Endothelial cell of umbilical vein (primary cell): Measurements from ENCODE around the gene ATP6V1F. TPM values are rescaled to one million over a fixed set of nuclear protein-coding genes. Genes with fewer than 3 reads are reported as not detected.

Experiments
- BruUV-seq: library from RNA; stranded (reverse); fragments of 400-500 nt; replicated peaks from 2 replicates; lab custom pipeline; 2021; lab: Mats Ljungman, UMichigan
- CTCF ChIA-PET: fragments of 300-600, 350-600 bp; sonication (Branson Sonifier 250); formaldehyde crosslinking; loops from one replicate; lab custom pipeline; 2021; ENCODE audit warnings: antibody characterized with exemption, inconsistent platforms; lab: Charles Lee
- POLR2A ChIA-PET: fragments of 300-600, 350-600 bp; sonication (Branson Sonifier 250); formaldehyde crosslinking; loops from one replicate; lab custom pipeline; 2021; ENCODE audit warnings: antibody characterized with exemption, inconsistent platforms; lab: Charles Lee
- DNase-seq: peaks from one replicate; pipeline ENCODE4 v3.0.0-alpha.2; 2011; ENCODE audit warnings: low read depth, low spot score
- FAIRE-seq: peaks from 2 replicates; lab custom pipeline; 2011; peaks lifted over from hg19 to GRCh38; lab: Jason Lieb, UNC
- H2AFZ ChIP-seq: 2 replicates; pipeline ENCODE4 v1.6.0; 2012; ENCODE audit warnings: low read depth, low read length, control low read depth, inconsistent platforms
- H3K27ac ChIP-seq: 2 replicates; pipeline ENCODE4 v1.5.1; 2011; ENCODE audit warnings: low read depth, mild to moderate bottlenecking, control low read depth, low read length, moderate library complexity; ENCODE audit not compliant: insufficient read depth
- H3K27me3 ChIP-seq, 2 experiments: 2 replicates each; pipeline versions ENCODE4 v1.6.0 to v1.6.1; 2011; ENCODE audit warnings: low read length in 2 of 2, mixed read lengths in 1 of 2; ENCODE audit not compliant: control insufficient read depth in 2 of 2, insufficient read depth in 2 of 2
- H3K36me3 ChIP-seq, 2 experiments: 2 replicates in 1 of 2; 3 replicates in 1 of 2; pipeline ENCODE4 v1.5.1; 2011; ENCODE audit warnings: low read length in 2 of 2, mild to moderate bottlenecking in 1 of 2, moderate library complexity in 1 of 2; ENCODE audit not compliant: control insufficient read depth in 2 of 2, insufficient read depth in 2 of 2; ENCODE audit errors: extremely low read depth in 1 of 2
- H3K4me1 ChIP-seq: 3 replicates; pipeline ENCODE4 v1.5.1; 2011; ENCODE audit warnings: mild to moderate bottlenecking, low read length; ENCODE audit not compliant: control insufficient read depth, insufficient read depth; ENCODE audit errors: extremely low read depth
- H3K4me2 ChIP-seq: 2 replicates; pipeline ENCODE4 v1.6.1; 2011; ENCODE audit warnings: low read length, control low read depth, mixed read lengths; ENCODE audit not compliant: insufficient read depth
- H3K4me3 ChIP-seq, 3 experiments: fragments of 200-600 bp in 1 of 3; sonication (generic), shearing (Covaris generic) in 1 of 3; replicated peaks in 1 of 3; 2 replicates each; pipeline ENCODE4 v1.5.1; 2011 to 2016; ENCODE audit warnings: control low read depth in 3 of 3, low read length in 3 of 3, mild to moderate bottlenecking in 2 of 3, inconsistent platforms in 1 of 3, low read depth in 1 of 3, moderate library complexity in 1 of 3; ENCODE audit not compliant: insufficient read depth in 1 of 3
- H3K79me2 ChIP-seq: 2 replicates; pipeline ENCODE4 v1.6.0; 2012; ENCODE audit warnings: low read length, inconsistent platforms; ENCODE audit not compliant: control insufficient read depth, insufficient read depth
- H3K9ac ChIP-seq: replicated peaks from 2 replicates; pipeline ENCODE3; 2011; ENCODE audit warnings: low read length, control low read depth; ENCODE audit not compliant: insufficient read depth; ENCODE audit errors: extremely low read depth
- H3K9me1 ChIP-seq: replicated peaks from 3 replicates; pipeline ENCODE4 v1.6.0; 2011; ENCODE audit warnings: mild to moderate bottlenecking, low read length; ENCODE audit not compliant: control insufficient read depth, insufficient read depth; ENCODE audit errors: extremely low read depth
- H3K9me3 ChIP-seq: replicated peaks from 2 replicates; pipeline ENCODE4 v1.5.1; 2012; ENCODE audit warnings: low read length, inconsistent platforms; ENCODE audit not compliant: control insufficient read depth, insufficient read depth
- H4K20me1 ChIP-seq: replicated peaks from 2 replicates; pipeline ENCODE3; 2011; ENCODE audit warnings: mild to moderate bottlenecking, low read length; ENCODE audit not compliant: control insufficient read depth, insufficient read depth; ENCODE audit errors: extremely low read depth
- EZH2 ChIP-seq: IDR thresholded peaks from 2 replicates; pipeline ENCODE4 v1.6.1; 2012; ENCODE audit warnings: borderline replicate concordance, low read depth, mild to moderate bottlenecking, moderate library complexity, low read length, inconsistent platforms; ENCODE audit not compliant: severe bottlenecking
- FOS ChIP-seq: IDR thresholded peaks from 2 replicates; pipeline ENCODE4 v1.6.1; 2011; ENCODE audit warnings: mild to moderate bottlenecking, low read length, moderate library complexity, borderline replicate concordance; ENCODE audit not compliant: insufficient read depth
- GATA2 ChIP-seq: IDR thresholded peaks from 2 replicates; pipeline ENCODE4 v1.7.0; 2011; ENCODE audit warnings: low read depth, mild to moderate bottlenecking, moderate library complexity, mixed read lengths, low read length; ENCODE audit not compliant: insufficient read length, insufficient read depth
- JUN ChIP-seq: IDR thresholded peaks from 2 replicates; pipeline ENCODE4 v1.6.1; 2011; ENCODE audit warnings: borderline replicate concordance, low read depth; ENCODE audit not compliant: insufficient read length, insufficient read depth
- MAX ChIP-seq: IDR thresholded peaks from 2 replicates; pipeline ENCODE4 v1.6.1; 2011; ENCODE audit not compliant: insufficient read depth, insufficient read length
- MYC ChIP-seq: IDR thresholded peaks from one replicate; pipeline ENCODE4 v1.6.1; 2011; ENCODE audit warnings: mild to moderate bottlenecking, low read depth, low read length
- POLR2A ChIP-seq: IDR thresholded peaks from 2 replicates; pipeline ENCODE4 v1.6.1; 2012; ENCODE audit warnings: low read depth, mild to moderate bottlenecking, control low read depth, low read length
- POLR2AphosphoS5 ChIP-seq: IDR thresholded peaks from 2 replicates; pipeline ENCODE4 v1.6.1; 2012; ENCODE audit warnings: low read depth, mild to moderate bottlenecking, control low read depth, low read length, moderate library complexity; ENCODE audit not compliant: insufficient read depth
- dilution Hi-C: fragments of 300-500 bp; cut with MboI; formaldehyde crosslinking; loops from one replicate; pipeline ENCODE4 v1.15.0; 2019; ENCODE audit warnings: low sequenced_read_pairs; ENCODE audit not compliant: extremely low pct_ligation_motif_present
- intact Hi-C: fragments of 100-400 bp; cut with micrococcal nuclease; formaldehyde crosslinking; loops from one replicate; pipeline ENCODE4 v1.10.0; 2022
- polyA plus RNA-seq, 4 experiments: library from polyadenylated mRNA; depleted of rRNA in 3 of 4; stranded (reverse) in 3 of 4; unstranded in 1 of 4; fragments of >200 nt; gene quantifications; 2 replicates each; pipeline versions ENCODE4 v1.2.1 to v1.2.3, GENCODE V29; 2011 to 2012; ENCODE audit warnings: missing spikeins in 1 of 4
- total RNA-seq: library from RNA; stranded (reverse); gene quantifications from 2 replicates; pipeline ENCODE4 v1.2.3, GENCODE V29; 2021
- TF ChIP-seq, protein P1 (sequence below), 2 donors: IDR thresholded peaks; 1 replicate in 1 of 2; 2 replicates in 1 of 2; pipeline ENCODE4 v1.5.1; 2011; ENCODE audit warnings: low read length in 2 of 2, mild to moderate bottlenecking in 2 of 2, moderate library complexity in 2 of 2, control low read depth in 1 of 2, inconsistent platforms in 1 of 2, low read depth in 1 of 2; ENCODE audit not compliant: insufficient read depth in 1 of 2; ENCODE audit errors: extremely low read depth in 1 of 2

The ATP6V1F gene
- total and polyA plus RNA-seq, 2 donors (not counting 3 experiments of a cell fraction or from before 2014, with no cell fraction given) = 156 to 360 TPM

DNA sequence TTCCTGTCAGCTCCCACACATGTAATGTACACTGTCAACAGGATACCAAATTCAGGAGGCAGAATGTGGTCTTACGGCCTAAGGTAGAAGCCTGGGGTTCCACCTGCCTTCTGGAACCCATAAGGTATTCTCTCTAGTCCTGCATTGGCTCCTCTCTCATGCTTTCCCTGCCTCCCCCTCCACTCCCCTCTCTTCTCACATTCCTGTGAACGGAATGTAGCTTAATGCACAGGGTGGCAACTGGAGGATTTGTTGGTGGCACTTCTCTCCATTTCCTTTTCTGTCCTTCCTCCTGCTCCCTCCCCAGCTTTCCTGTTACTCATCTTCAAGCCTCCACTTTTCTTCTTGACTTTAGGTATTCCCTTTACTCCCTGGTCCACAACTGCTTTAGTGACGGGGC, 44.0 kb upstream of the ATP6V1F start:
- TF ChIP-seq EZH2 (no peak), MAX (no peak), POLR2A (no peak), FOS (no peak), JUN (no peak), POLR2AphosphoS5 (no peak), MYC (no peak), GATA2 (no peak)
- TF ChIP-seq, protein P1, sequence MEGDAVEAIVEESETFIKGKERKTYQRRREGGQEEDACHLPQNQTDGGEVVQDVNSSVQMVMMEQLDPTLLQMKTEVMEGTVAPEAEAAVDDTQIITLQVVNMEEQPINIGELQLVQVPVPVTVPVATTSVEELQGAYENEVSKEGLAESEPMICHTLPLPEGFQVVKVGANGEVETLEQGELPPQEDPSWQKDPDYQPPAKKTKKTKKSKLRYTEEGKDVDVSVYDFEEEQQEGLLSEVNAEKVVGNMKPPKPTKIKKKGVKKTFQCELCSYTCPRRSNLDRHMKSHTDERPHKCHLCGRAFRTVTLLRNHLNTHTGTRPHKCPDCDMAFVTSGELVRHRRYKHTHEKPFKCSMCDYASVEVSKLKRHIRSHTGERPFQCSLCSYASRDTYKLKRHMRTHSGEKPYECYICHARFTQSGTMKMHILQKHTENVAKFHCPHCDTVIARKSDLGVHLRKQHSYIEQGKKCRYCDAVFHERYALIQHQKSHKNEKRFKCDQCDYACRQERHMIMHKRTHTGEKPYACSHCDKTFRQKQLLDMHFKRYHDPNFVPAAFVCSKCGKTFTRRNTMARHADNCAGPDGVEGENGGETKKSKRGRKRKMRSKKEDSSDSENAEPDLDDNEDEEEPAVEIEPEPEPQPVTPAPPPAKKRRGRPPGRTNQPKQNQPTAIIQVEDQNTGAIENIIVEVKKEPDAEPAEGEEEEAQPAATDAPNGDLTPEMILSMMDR (IDR thresholded peaks at IDR 0.05; ENCODE audit: extremely low read depth in 1 of 2, insufficient read depth in 1 of 2, low read depth in 1 of 2, low read length in 2 of 2) = no peak
- Histone ChIP-seq H3K27ac (no peak overlapping the region), H3K9me1 (no peaks in the 10 kb centered on the region), H3K79me2 (no peaks in the 10 kb centered on the region), H3K4me1 (no peaks in the 10 kb centered on the region), H3K27me3 (peaks cover 39 to 50% of the 10 kb centered on the region in 2 experiments), H3K4me2 (no peak overlapping the region), H3K36me3 (no peaks in the 10 kb centered on the region), H3K9ac (no peak overlapping the region), H4K20me1 (no peaks in the 10 kb centered on the region), H3K9me3 (no peaks in the 10 kb centered on the region), H2AFZ (no peak overlapping the region), H3K4me3 (no peak overlapping the region)
- FAIRE-seq (no peak), DNase-seq (no peak)
- intact Hi-C loops = no loop called here
- CTCF ChIA-PET = interaction anchor here (1.0 to 1.8 kb wide), 5 partner anchors 10 to 31 kb away, joined by 3 to 5 read pairs (median 4); no protein-coding TSS in a partner anchor
- dilution Hi-C loops = no loop called here
- BruUV-seq = no TSS peak
- POLR2A ChIA-PET = no interaction called here
